ENCODE data around the gene CCDC74B.
"Not testable (repeated sequence)": the region's sequence is repeated elsewhere in the genome, so short reads cannot be mapped to it uniquely, and the experiment has no call there.

Gene CCDC74B

DNA sequence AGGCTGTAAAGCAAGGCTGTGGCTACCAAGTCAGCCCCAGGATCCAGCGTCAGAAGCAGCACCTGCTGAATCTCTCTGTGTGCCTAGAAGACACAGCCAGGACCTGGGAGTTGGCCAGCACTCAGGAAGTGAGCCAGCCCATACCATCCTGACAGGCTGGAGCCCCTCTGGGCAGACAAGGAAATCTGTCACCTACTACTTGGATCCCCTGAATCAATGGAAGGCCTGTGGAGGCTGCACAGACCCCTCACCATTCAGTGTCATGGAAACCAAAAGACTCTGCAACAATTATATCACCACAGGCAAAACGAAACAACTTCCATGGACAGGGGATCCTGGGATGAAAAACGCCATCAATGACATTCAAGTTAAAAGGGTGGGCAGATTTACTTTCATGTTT, 21.7 kb upstream of the CCDC74B start:
- DNase-seq (ENCODE audit: low read depth): not testable (repeated sequence)

DNA sequence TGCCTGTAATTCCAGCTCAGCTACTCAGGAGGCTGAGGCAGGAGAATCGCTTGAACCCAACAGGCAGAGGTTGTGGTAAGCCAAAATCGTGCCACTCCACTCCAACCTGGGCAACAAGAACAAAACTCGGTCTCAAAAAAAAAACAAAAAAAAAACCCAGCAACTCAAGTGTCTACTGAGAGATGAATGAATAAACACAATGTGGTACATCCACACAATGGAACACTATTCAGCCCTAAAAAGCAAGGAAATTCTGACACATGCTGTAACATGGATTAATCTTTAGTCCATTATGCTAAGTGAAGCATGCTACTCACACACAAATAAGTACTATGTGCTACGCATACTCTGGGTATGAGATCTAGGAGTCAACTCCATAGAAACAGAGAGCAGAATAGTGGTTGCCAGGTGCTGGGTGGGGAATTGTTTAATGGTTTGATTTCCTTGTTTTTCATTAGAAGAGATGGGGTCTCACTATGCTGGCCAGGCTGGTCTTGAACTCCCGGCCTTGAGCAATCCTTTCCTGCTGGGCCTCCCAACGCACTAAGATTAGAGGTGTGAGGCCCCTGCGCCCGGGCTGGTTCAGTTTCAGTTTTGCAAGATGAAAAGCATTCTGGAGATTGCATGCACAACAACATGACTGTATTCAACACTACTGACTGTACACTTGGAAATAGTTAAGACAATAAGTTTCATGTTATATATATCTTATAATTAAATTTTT, 20.5 kb upstream of the CCDC74B start:
- DNase-seq (ENCODE audit: low read depth): no peak

DNA sequence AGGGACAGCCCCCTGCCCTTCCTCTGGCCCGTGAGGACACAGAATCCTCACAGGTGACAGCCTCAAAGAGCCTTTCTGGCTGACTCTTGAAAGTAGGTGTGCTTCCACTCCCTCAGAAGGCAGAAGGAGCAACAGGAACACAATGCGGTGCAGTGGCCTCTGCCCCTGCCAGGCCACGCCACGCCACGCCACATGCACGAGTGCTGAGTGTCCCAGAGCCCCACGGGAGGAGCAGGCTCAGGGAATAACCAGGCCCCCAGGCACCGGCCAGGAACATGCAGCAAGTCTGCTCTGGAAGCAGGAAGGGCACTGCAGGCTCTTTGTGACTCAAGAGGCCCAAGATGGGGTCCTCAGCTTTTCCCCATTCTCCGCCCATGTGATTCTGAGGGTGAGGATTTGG, 18.1 kb upstream of the CCDC74B start:
- no peak for DNase-seq (ENCODE audit: low read depth)

DNA sequence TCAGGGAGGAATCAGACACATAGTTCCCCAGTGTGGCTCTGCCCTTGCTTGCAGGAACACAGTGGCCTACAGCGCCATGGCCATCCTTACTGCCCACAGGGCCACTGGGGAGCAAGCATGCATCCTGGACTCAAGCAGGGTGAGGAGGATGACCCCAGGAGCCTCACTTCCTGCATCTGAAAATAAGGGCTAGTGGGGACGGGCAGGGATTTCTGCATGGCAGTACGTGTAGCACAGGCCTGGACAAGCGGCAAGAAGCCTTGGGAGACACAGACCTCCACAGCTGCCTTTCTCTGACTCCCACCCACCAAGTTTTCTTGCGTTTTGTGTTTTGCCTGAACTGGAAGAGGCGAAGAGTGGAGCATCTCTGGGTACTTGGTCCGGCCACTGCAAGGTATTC, 17.6 kb upstream of the CCDC74B start:
- DNase-seq (ENCODE audit: low read depth): not testable (repeated sequence)

DNA sequence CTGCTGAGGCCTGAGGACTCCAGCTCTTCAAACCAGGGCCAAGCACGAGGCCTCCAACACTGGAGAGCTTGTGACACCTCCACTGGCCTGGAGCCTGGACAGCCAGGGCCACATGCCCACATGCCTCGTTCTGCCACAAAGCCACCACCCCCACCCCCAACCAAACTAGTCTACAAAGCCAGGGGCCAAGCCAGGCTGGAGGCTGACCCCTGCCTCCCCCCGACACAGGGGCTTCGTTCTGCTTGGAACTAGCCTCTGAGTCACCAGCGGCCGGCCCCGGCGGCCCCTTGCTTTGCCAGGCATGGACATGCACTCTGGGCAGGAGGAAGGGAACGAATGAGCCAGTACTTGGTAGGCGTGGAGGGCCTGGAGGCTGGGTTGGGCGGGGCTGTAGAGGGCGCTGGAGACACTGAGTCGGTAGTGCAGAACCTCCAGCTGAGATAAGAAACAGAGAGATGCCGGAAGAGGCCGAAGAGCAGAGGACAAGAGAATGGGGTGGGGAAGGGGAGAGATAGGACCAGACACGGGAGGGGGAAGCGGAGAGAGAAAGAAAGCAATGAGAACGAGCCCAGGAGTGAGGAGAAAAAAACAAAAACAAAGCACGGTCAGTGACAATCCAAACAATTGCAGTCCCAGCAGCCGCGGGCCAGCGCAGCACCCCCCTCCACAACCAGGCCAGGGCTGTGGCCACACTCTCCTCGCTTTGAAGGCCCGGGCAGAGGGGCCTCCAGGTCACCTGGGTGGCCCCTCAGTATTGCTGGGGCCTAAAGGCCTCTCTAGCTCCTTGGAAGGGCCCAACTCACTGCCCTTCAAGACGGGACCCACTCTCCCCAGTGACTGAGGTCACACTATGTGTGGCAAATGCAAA, 16.2 kb upstream of the CCDC74B start:
- not testable (repeated sequence) for DNase-seq (ENCODE audit: low read depth)

DNA sequence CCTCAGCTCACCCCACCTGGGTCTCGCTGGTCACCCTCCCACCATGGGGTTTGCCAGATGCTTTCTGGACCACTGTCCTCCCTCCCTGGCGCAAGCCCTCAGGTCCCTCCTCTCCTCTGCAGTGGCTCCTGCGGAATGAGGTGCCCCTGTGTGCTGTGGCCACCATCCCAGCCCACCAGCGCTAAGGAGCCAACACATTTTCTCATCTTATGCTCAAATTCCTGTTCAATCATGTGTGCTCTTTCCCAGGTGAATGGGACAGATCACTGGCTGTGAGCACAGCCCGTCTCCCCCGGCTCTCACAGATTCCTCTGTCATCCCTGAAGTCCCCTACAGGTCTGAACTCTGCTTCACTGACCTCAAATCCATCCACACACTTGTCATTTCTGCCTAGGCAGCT, 15.2 kb upstream of the CCDC74B start:
- DNase-seq (ENCODE audit: low read depth): no peak

DNA sequence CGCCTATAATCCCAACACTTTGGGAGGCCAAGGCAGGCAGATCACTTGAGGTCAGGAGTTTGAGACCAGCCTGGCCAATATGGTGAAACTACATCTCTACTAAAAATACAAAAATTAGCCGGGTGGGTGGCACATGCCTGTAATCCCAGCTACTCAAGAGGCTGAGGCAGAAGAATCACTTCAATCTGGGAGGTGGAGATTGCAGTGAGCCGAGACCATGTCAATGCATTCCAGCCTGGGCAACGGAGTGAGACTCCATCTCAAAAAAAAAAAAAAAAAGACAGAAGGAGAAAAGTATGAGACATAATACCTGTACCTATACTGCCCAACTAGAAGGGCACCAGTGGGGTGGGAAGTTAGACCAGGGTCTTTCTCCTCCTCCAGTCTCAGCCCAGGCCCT, 14.5 kb upstream of the CCDC74B start:
- not testable (repeated sequence) for DNase-seq (ENCODE audit: low read depth)

DNA sequence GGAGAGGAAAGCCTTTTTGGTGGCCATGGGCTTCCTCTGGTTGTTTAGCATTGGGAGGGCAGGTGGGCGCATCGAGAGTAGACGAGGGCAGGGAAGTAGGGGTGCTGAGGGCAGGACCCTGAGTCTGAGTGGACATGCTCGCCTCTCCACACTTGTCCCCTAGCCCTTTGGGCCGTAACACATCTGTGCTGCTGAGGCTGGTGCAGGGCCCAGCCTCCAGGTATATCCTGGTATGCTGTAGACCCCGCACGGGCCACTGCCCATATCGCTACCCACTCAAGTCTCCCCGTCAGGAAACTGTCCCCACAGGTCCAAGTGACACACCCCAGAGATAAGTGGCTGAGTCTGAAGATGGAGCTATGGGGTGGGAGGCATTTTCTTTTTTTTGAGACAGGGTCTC, 13.7 kb upstream of the CCDC74B start:
- no peak for DNase-seq (ENCODE audit: low read depth)

DNA sequence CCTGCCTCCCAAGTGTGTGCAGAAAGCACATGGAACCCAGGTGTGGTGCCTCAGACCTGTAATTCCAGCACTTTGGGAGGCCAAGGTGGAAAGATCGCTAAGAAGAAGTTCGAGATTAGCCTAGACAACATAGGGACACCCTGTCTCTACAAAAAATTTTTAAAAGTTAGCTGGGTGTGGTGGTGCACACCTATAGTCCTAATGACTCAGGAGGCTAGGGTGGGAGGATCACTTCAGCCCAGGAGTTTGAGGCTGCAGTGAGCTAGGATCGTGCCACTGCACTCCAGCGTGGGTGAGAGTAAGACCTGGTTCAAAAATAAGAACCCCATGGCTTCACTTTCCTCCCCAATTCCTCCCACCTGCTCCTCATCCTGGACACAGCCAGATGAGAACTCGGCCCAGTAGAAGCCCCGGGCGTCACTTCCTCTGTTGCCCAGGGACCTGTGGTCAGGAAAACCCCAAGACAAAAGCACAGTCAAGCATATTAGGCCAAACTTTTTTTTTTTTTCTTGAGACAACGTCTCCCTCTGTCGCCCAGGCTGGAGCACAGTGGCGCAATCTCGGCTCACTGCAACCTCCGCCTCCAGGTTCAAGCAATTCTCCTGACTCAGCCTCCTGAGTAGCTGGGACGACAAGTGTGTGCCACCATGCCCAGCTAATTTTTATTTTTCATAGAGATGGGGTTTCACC, 13.1 kb upstream of the CCDC74B start:
- DNase-seq (ENCODE audit: low read depth): not testable (repeated sequence)

DNA sequence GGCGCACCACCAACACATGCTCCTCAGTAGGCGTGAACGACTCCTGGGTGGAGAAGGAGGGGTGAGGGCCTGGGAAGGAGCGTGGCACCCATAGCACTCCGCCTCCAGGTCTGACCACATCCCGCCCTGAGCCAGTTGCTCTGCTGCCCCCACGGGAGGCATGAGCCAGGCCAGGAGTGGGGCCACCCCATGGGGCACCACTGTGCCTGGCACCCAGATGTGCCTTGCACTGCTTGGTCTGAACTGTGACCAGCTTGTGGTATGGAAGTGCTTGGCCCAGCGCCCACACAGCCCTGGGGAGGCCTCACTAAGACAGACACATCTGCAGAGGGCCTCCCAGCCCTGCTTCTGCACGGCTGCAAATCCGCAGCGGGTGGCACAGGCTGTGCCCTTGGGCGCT, 12.4 kb upstream of the CCDC74B start:
- DNase-seq (ENCODE audit: low read depth): not testable (repeated sequence)

DNA sequence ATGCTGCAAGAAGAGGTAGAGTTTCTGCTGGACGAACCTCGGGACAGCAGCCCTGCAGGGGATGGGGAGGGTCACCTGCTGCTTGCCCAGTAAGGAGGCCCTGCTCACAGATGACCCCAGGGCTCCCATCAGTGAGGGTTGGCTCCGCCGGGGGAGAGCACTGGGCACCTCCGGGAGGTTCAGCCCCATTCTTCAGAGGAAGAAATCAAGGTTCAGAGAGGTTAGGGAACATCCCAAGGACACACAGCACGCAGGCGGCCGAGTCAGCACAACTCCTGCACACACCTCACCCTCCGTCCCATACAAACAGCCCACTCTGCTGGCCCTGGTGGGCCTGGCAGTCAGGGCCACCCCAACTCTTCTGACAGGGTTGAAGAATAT, 11.7 kb upstream of the CCDC74B start:
- DNase-seq (ENCODE audit: low read depth): no peak

DNA sequence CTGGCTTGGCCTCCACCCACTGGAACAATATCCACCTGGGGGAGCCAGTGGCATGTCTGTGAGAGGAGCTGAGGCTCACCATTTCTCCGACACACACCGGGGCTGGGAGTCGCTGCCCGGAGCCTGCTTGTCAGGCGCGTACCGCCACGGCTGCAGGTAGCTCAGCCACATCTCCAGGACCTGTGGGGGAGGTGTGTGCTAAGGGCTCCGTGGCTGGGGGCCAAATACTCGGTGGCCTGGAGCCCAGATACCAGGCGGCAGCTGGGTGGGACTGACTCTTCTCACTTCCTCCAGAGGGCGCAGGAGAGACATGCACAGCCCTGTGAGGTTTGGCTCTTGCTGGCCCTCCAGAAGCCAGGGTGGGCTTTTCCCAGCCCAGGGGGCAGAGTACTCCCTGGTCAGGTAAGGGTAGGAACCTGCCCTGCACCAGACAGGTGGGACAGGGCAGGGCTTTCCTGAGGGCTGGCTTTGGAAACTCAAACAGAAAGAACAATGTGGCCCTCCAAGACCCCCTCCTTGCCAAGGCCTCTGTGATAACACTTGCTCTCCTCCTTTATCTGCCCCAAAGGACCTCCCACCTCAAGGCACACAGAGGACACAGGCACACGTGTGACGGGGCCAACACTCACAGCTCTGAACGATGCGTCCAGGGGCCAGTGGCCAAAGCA, 11.2 kb upstream of the CCDC74B start:
- DNase-seq (ENCODE audit: low read depth): peak; percentile 34

DNA sequence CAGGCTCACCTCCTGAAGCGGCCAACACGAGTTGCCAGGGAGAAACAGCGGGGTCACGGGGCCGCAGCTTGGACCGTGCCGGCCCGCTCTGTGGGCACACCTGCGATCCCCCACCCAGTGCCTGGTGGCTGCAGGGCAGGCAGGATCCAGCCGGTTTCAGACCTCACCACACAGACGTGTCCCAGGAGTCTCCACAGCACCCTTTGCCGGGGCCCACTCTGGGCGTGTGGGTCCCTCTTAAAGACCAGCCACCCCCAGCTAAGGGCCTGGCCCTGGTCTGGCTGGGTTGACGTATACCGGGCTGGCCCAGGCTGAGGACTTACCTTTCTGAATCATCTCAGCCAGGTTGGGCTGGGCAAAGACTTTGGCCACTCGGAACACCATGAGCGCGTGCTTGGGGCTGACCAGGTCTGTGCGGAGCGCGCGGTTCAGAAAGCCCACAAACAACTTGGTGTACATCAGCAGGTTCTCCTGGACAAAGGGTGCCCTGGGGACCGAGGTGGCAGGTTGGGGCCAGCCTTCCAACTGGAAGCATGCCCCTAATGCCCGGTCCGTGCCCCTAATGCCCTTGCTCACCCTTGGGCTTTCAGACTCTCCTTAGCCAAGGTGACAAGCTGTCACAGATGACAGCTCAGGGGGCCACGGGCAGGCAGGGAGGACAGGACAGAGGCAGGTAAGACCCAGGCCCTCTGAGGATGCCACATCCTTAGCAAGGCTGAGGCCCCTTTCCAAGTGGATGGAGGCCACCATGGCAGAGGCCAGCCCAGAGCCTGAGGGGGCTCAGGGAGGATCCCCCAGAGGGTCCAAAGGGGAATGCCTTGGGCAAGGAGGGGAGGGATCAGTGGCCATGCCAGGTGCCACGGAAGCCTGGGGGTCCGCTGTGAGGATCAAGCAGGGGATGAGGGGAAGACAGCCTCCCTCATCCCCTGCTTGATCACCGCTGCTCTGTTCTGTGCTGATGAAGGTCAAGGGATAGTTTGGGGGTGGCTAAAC, 10.2 kb upstream of the CCDC74B start:
- DNase-seq (ENCODE audit: low read depth): no peak

DNA sequence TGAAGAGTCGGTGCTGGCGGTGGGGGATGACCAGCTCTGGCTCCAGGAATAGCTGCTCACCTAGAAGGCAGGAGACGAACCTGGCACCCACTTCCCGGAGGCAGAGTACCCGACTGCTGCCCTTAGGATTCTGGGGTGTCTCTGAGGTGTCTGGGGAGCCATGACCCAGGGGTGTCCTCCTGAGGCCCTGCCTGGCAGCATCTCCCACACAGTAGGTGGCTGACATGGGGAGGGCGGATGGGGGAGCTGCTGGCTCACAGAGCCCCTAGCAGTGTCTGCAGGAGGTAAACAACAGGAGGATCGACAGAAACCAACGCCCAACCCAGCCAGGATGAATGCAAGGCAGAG, 9.5 kb upstream of the CCDC74B start:
- not testable (repeated sequence) for DNase-seq (ENCODE audit: low read depth)

DNA sequence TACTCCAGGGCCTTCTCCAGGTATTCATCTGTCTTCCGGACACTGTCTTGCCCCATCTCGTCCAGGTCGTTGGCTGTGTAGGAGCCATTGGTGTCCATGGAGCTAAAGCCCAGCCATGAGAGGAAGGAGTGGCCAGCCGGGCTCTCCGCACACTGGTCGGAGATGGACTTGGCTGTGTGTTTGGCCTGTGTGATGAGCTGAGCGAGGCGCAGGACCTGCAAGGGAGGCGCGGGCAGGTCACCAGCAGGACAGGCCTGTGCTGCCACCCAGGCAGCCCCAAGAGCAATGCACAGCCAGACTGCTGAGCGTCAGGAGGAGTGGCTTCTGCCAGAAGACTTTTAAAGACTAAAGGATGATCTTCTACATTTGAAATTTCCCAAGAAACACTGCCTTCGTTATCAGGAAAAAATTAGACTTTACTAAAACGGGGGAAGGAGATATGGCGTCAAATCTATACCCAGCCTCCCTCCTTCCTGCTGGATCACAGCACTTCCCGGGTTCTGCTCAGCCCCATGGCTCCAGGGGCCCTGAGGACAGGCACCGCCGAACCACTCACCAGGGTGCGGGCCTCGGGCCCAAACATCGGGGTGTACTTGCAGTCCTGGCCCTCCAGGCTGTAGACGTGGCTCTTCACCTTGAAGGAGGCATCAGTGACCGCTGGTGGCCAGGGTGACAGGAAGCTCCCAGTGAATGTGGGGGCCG, 9.0 kb upstream of the CCDC74B start:
- DNase-seq (ENCODE audit: low read depth): not testable (repeated sequence)

DNA sequence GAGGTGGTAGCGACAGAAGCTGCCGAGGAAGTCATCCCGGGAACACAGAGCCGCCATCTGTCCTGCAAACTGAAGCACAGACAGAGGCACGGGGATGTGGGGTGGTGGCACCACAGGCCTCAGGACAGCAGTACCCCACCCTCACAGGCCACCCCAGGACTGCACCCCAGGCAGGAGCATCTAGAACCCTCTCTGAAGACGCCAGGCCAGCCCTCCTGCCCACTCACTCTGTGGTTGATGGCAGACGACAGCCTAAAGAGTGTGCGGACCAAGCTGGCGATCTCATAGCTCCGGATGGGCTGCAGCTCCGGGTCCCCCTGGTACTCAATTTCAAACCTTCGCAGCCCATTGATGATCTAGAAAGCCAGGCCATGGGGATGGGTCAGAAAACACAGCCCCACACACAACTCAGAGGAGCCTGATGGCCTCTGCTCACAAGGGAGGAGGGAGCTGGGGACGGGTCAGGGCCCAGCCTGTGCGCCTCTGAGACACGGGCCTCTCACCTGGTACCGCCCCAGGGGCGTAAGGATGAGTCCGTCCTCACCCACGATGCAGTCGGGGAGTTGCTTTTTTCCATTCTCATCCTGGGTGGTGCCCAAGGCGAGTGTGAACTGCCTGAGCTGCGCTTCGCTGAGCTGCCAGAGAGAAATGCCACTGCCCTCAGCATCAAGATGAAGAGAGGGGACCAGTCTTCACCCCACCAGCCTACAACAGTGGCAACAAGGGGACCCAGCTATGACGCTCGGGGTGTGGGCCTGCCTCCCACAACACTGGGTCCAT, 8.1 kb upstream of the CCDC74B start:
- DNase-seq (ENCODE audit: low read depth): no peak

DNA sequence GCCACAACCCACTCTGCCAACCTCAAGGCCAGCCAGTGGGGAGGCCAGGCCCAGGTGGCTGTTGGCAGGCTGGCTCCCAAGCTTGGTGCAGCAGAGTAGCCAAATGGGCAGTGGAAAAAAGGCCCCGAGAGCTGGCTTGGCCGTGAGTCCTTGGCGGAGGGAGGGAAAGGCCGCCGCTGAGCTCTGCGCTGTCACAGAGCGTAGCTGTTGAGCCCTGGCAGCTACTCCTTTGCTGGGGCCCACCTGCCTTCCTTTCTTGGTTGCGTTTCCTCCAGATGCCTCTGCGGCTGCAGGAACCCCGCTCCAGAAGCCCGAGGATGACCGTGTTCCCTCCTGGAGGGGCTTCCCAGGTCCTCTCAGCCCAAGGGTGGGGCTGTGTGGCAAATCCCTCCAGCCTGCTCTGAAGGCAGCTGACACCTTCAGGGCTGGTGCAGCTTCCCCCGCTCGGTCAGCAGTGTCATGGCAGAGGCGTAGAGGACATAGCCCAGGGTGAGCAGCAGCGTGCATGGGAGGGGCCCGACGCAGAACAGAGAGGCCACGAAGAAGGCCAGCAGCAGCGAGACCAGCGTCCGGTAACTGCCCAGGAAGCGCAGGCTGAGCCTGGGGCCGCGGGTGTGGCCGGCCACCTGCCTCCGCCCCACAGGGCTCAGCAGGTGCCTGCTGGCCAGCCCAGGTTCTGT, 7.4 kb upstream of the CCDC74B start:
- DNase-seq (ENCODE audit: low read depth): not testable (repeated sequence)

DNA sequence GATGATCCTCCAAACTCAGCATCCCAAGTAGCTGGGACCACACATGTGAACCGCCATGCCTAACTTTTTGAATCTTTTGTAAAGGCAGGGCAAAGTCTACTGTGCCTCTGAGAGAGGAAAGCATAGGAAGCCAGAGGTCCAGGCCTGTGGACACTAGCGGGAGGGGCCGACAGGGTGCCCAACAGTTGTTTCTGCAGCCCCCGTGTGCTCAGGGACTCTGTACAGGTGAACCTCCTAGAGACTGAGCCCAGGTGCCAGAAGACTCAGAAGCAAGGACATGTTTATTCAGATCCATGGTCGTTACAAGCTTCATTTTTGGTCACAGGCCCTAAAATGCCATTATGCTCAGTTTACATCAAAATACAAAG, 6.2 kb upstream of the CCDC74B start:
- not testable (repeated sequence) for DNase-seq (ENCODE audit: low read depth)

Data from fibroblast of the conjunctiva (primary cell).